HG03354 (cell line): ENCODE results near the gene PNO1.
"Not testable (repeated sequence)": the region's sequence is repeated elsewhere in the genome, so short reads cannot be mapped to it uniquely, and the experiment has no call there.

Source experiments
- ATAC-seq: cut with Tn5 transposase; IDR thresholded peaks from one replicate; pipeline ENCODE4 v1.9.1; 2021; ENCODE audit warnings: mild to moderate bottlenecking; ENCODE audit not compliant: unreplicated experiment, poor library complexity, severe bottlenecking

PNO1 gene

DNA sequence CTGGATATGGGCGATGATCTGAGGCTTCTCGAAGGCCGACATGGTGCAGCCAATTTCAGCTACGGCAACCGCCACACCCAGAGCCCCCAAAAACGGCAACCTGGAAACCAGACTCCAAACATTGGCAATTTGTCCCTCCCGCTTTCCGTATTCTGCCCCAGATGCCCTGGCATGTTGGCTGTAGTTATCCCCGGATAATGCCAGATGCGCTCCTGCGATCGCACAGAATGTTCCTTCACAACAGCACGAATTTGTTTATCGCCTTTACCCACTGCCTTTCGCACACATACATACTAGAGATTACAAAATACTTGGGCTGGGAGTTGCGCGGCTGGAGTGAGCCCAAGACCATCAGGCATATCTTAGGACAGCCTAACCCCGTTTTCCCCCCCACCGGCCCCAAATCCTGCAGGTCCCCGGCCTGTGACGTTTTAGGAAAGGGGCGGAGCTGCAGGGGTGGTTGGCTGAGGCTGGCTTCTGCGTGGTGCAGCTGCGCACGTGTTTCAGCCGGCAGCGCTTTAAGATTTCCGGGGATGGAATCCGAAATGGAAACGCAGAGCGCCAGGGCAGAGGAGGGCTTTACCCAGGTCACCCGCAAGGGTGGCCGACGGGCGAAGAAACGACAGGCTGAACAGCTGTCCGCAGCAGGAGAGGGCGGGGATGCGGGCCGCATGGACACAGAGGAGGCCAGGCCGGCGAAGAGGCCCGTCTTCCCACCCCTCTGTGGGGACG is at the start of gene PNO1:
Gene PNO1, plus strand, starts transcription at position 487 of the 732 bp plus-strand sequence. Its CDS starts 47 bp downstream, at position 534.
- peak; percentile 92 for ATAC-seq

DNA sequence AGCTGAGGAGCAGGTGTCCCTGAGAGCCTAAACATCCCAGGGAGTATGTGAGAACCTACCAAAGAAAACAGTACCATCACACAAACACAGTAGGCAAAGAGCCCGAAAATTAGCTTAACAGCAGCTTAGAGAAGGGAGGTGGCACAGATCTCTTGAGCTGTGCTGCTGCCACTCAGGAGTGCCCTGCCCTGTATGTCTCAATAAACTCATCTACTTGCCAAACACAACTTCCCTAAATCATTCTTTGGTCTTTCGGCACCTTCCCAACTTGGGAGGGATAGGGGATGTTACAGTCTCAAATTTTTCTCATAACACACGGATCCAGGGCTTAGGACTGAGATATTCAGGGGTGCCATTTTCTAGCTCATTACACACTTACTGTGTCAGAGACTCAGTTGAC is 49.6 kb upstream of the PNO1 start:
- ATAC-seq, result no peak

- ATAC-seq, result peak; percentile 66
Measured at GRCh38 chr2:68110102-68110501, 47.6 kb upstream of the PNO1 start.

- ATAC-seq, result no peak
Measured at GRCh38 chr2:68115965-68116364, 41.7 kb upstream of the PNO1 start.

- ATAC-seq, result not testable (repeated sequence)
Measured at GRCh38 chr2:68117922-68118321, 39.8 kb upstream of the PNO1 start.

DNA sequence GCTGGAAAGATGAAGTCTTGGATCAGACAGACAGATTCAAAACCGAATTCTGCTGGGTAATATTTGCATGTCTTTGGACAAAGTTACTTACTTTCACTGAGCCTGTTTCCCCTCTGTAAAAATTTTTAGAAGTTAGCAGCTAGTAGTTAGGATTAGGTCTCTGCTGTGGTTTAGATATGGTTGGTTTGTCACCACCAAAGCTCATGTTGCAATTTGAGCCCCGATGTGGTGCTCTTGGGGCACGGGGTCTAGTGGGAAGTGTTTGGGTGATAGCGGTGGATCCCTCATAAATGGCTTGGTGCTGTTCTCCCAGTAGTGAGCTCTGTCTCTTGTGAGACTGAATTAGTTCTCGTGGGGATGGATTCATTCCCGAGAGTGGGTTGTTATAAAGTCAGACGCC is 38.9 kb upstream of the PNO1 start:
- ATAC-seq, result no peak

GRCh38 chr2:68119504-68119903 is 38.2 kb upstream of the PNO1 start:
- no peak for ATAC-seq

DNA sequence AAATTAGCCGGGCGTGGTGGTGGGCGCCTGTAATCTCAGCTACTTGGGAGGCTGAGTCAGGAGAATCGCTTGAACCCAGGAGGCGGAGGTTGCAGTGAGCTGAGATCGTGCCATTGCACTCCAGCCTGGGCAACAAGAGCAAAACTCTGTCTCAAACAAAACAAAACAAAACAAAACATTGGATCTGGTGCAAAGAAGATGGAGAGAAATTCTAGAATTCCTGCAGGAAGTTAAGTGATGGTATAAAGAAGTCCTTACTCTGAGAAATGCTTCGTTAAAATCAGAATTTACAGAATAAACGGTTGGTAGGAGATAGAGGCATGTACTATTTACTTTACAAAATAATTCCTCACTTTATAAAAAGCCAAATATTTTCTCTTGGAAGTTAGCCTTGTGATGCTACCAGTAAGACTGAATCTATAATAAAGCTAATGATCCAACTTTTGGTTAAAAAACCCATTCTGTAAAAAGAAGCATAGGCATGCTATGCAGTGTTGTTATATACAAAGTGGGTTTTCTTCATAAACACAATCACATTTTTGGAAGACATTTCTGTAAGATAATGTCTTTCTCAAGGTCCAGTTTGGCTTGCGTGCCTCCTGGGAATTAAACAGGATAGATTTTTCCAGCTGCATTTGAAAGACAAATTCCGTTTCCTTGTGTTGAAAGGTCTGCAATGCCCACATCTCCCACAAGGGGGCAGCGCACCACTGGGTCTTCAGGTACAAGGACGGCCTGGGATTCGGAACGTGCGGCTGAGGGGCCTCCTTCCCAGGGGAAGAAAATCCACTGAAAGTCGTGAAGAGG is 35.6 kb upstream of the PNO1 start:
- no peak for ATAC-seq

DNA sequence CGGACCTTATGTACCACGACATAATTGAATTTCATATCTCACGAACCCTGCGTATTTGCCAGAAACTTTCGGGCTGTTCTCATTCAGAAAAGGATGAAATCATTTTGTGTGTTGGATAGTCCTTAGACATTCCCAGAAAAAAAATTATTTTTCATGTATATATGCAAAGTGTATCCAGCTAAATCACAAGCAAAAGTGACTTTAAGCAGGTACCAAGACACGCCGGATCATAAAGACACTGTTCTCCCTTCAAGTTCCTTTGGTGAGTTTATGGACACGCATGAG is 35.1 kb upstream of the PNO1 start:
- ATAC-seq, result no peak

DNA sequence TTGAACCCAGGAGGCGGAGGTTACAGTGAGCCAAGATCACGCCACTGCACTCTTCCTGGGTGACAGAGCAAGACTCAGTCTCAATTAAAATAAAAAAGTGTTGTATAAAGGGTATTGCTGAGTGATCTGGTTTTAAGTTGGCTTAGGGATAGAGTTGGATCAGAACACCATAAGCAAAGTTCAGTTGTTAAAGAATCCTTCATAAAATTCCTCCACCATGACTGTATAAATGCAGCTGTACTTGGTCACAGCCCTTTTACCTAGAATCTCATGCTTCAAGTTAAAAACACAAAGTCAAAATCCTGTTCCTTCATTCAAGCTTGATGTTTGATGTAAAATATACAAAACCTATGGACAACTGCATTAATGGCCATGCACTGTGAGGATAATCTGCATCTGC is 33.4 kb upstream of the PNO1 start:
- no peak for ATAC-seq

- no peak for ATAC-seq
Measured at GRCh38 chr2:68125821-68126220, 31.9 kb upstream of the PNO1 start.

DNA sequence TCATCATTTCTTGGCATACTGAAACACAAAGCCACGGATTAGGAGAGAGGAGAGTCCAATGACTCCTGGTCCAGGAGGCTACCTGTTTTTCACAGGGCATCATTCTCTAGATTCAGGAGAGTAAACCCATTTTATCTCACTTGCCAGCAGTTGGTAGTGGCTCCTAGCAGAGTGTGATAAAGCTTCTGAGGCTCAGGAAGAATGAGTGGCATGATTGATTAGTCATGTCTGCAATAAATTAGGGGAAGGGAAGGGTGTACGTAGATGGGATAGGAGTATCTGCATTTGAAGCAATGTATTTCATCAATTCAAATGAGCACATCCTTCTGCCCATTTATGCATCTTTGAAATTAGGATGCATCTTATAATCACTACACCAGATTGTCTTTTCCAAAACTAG is 31.1 kb upstream of the PNO1 start:
- ATAC-seq, result no peak

DNA sequence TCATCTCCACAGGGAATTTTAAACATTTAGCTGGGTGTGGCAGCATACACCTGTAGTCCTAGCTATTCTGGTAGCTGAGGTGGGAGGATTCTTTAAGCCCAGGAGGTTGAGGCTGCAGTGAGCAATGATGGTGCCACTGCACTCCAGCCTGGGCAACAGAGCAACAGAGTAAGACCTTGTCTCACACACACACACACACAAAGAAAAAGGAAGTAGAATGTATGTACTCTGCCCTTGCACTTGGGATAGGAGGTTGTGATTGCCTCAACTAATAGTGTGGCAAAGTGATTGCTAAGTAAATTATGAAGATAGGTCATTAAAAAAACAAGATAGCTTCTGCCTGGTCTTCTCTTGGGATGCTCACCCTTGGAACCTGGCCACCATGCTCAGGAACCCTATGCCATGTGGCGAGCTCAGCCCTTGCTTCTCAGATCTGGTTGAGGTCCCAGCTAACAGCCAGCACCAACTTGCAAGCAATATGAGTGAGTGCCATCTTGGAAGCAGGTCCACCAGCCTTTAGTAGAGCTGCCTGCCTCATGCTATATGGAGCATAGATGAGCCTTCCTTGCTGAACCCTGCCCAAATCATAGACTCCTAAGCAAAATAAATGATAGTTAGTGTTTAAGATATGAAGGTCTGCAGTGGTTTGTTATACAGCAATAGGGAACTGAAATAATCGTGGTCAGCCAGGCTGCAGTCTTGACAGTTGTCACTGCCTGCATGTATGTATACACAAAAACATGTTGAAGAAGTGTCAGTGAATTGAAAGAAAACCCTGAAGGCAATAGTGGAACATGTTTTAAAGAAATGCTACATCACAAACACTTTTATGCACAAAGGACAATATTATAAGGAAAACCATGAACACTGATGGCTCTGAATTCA is 30.1 kb upstream of the PNO1 start:
- peak; percentile 93 for ATAC-seq

- no peak for ATAC-seq
Measured at GRCh38 chr2:68134120-68134519, 23.6 kb upstream of the PNO1 start.

DNA sequence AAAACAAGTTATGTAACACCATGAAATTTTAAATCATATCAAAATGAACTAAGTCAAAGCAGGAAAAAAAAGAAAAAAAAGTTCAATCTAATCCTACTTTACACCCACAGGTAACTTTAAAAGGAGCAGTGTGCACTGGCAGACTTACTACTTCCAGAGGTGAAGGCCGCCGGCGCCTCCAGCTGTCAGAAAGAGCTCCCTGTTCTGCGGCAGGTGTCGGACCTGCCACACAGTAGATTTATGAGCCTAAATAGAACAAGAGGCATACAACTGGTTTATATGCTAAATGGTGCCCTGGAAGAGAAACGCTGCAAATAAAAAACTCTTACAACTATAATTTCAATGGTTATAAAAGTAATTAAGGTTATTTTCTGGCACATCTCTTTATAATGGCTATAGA is 23.1 kb upstream of the PNO1 start:
- ATAC-seq, result no peak

GRCh38 chr2:68135448-68136320 is 22.0 kb upstream of the PNO1 start:
- no peak for ATAC-seq

DNA sequence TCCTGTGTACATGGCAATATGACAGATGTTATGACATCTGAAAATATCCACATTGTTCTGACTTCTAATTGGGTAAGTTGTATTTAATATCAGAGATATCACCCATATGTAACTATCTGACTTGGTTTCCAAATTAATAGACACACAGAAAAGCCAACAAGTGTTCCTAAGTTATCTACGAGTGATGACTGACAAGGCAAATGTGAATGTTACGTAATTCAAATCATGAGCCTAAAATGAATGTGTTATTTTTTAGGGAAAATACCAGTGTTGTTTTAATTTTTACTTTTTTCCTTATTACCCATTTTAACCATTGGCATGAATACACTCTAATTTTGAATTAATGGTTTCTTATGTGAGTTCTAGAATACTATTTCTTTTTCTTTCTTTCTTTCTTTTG is 15.8 kb upstream of the PNO1 start:
- ATAC-seq, result no peak

DNA sequence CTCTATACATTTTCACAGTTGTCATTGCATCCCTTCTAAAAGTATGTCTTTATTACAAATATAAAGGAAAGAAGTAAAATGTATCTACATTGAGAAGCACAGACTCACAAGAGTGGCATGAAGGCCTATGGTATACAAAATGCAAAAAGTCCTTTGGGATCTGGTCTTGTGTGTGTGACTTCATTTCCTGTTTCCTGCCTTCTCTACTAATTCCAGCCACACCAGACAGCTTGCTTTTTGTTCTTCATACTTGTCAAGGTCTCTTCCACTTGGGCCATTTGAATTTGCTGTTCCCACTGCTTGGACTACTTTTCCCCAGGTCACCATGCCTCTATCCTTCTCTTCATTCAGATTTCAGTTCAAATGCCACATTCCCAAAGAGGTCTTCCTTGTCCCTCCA is 6.7 kb upstream of the PNO1 start:
- ATAC-seq, result no peak

GRCh38 chr2:68152681-68153347 is 4.9 kb upstream of the PNO1 start:
- ATAC-seq, result no peak
